IMR-90 (cell line): ENCODE results near the gene ONECUT1. TPM values are rescaled to one million over a fixed set of nuclear protein-coding genes. Genes with fewer than 3 reads are reported as not detected.

ENCODE experiments used
- ATAC-seq: fragments of 200-7000 bp; cut with Tn5 transposase; 2 replicates; pipeline ENCODE4 v1.9.1; 2020; ENCODE audit warnings: low read depth, mild to moderate bottlenecking, moderate library complexity
- BruUV-seq: library from RNA; stranded (reverse); fragments of 400-500 nt; replicated peaks from 2 replicates; lab custom pipeline; 2021; lab: Mats Ljungman, UMichigan
- CTCF ChIA-PET: fragments of 300-600 bp; formaldehyde crosslinking; extraction: SDS; loops from one replicate; lab custom pipeline; 2021; ENCODE audit warnings: antibody characterized with exemption; lab: Yijun Ruan, JAX
- POLR2A ChIA-PET: fragments of 300-600 bp; sonication (Branson Sonifier 250); formaldehyde crosslinking; loops from one replicate; lab custom pipeline; 2022; ENCODE audit warnings: antibody characterized with exemption; ENCODE audit not compliant: unreplicated experiment; lab: Charles Lee
- DNase-seq: peaks from one replicate; pipeline ENCODE4 v3.0.0; 2013
- H2AFZ ChIP-seq: replicated peaks from 2 replicates; pipeline ENCODE3; 2013; ENCODE audit warnings: low read length, mild to moderate bottlenecking; ENCODE audit not compliant: poor library complexity
- H2AK5ac ChIP-seq: 2 replicates; pipeline ENCODE4 v1.6.1; 2013; ENCODE audit warnings: low read depth, low read length, inconsistent platforms
- H2AK9ac ChIP-seq: replicated peaks from 2 replicates; pipeline ENCODE3; 2013; ENCODE audit warnings: mild to moderate bottlenecking, low read depth, low read length, moderate library complexity; ENCODE audit not compliant: poor library complexity
- H2BK120ac ChIP-seq: 2 replicates; pipeline ENCODE4 v1.6.1; 2013; ENCODE audit warnings: low read depth, low read length, inconsistent platforms
- H2BK15ac ChIP-seq: 3 replicates; pipeline ENCODE4 v1.6.1; 2013; ENCODE audit warnings: low read depth, low read length, inconsistent platforms
- H2BK20ac ChIP-seq: 2 replicates; pipeline ENCODE4 v1.6.1; 2013; ENCODE audit warnings: low read depth, mild to moderate bottlenecking, inconsistent platforms, low read length, moderate library complexity
- H2BK5ac ChIP-seq: 2 replicates; pipeline ENCODE4 v1.6.1; 2013; ENCODE audit warnings: mild to moderate bottlenecking, low read depth, low read length, inconsistent platforms; ENCODE audit not compliant: poor library complexity, severe bottlenecking
- H3K14ac ChIP-seq: replicated peaks from 2 replicates; pipeline ENCODE4 v1.6.1; 2013; ENCODE audit warnings: low read depth, low read length, inconsistent platforms
- H3K18ac ChIP-seq: 2 replicates; pipeline ENCODE4 v1.6.1; 2013; ENCODE audit warnings: low read depth, low read length, control low read depth
- H3K23ac ChIP-seq: 2 replicates; pipeline ENCODE4 v1.6.1; 2013; ENCODE audit warnings: low read depth, low read length, inconsistent platforms
- H3K27ac ChIP-seq: 2 replicates; pipeline ENCODE4 v1.5.1; 2013; ENCODE audit warnings: mild to moderate bottlenecking, control low read depth, low read length; ENCODE audit not compliant: insufficient read depth
- H3K27me3 ChIP-seq: 2 replicates; pipeline ENCODE4 v1.6.1; 2013; ENCODE audit warnings: low read length; ENCODE audit not compliant: control insufficient read depth, insufficient read depth
- H3K36me3 ChIP-seq: 2 replicates; pipeline ENCODE4 v1.6.1; 2013; ENCODE audit warnings: low read length, mixed read lengths; ENCODE audit not compliant: control insufficient read depth, insufficient read depth
- H3K4ac ChIP-seq: 2 replicates; pipeline ENCODE4 v1.6.1; 2013; ENCODE audit warnings: low read depth, low read length, inconsistent platforms
- H3K4me1 ChIP-seq: 2 replicates; pipeline ENCODE4 v1.6.1; 2013; ENCODE audit warnings: low read length, mixed read lengths; ENCODE audit not compliant: control insufficient read depth, insufficient read depth
- H3K4me2 ChIP-seq: 2 replicates; pipeline ENCODE4 v1.6.1; 2013; ENCODE audit warnings: low read depth, mild to moderate bottlenecking, control low read depth, low read length, moderate library complexity
- H3K4me3 ChIP-seq: 2 replicates; pipeline ENCODE4 v1.5.1; 2013; ENCODE audit warnings: low read depth, mild to moderate bottlenecking, control low read depth, low read length, moderate library complexity; ENCODE audit not compliant: insufficient read depth
- H3K56ac ChIP-seq: 2 replicates; pipeline ENCODE4 v1.6.1; 2013; ENCODE audit warnings: low read length, inconsistent platforms; ENCODE audit not compliant: insufficient read depth; ENCODE audit errors: extremely low read depth
- H3K79me1 ChIP-seq, 2 experiments: 2 replicates each; pipeline ENCODE4 v1.6.1; 2013; ENCODE audit warnings: low read length in 2 of 2, inconsistent platforms in 1 of 2, low read depth in 1 of 2
- H3K9ac ChIP-seq: 2 replicates; pipeline ENCODE4 v1.6.1; 2013; ENCODE audit warnings: low read depth, low read length, control low read depth
- H3K9me1 ChIP-seq: 2 replicates; pipeline ENCODE4 v1.6.1; 2013; ENCODE audit warnings: low read length, inconsistent platforms; ENCODE audit not compliant: insufficient read depth
- H3K9me3 ChIP-seq: 2 replicates; pipeline ENCODE4 v1.6.1; 2013; ENCODE audit warnings: low read length; ENCODE audit not compliant: control insufficient read depth, insufficient read depth
- H4K20me1 ChIP-seq: 2 replicates; pipeline ENCODE4 v1.6.1; 2013; ENCODE audit warnings: low read length, inconsistent platforms; ENCODE audit not compliant: insufficient read depth
- H4K5ac ChIP-seq: 2 replicates; pipeline ENCODE4 v1.6.1; 2013; ENCODE audit warnings: mild to moderate bottlenecking, low read depth, low read length, control low read depth
- H4K8ac ChIP-seq, 2 experiments: 2 replicates each; pipeline ENCODE4 v1.6.1; 2013; ENCODE audit warnings: low read depth in 2 of 2, low read length in 2 of 2, control low read depth in 1 of 2, inconsistent platforms in 1 of 2
- H4K91ac ChIP-seq: 2 replicates; pipeline ENCODE4 v1.6.1; 2013; ENCODE audit warnings: low read depth, low read length, inconsistent platforms; ENCODE audit not compliant: insufficient read depth
- BHLHE40 ChIP-seq: fragments of 150-350 bp; IDR thresholded peaks from 2 replicates; pipeline ENCODE4 v1.6.1; 2016; ENCODE audit warnings: mild to moderate bottlenecking, low read depth, low read length
- CHD1 ChIP-seq: IDR thresholded peaks from 2 replicates; pipeline ENCODE4 v1.6.1; 2012; ENCODE audit warnings: low read depth, low read length, improper control_type of control experiment
- FOS ChIP-seq: fragments of 150-350 bp; IDR thresholded peaks from 2 replicates; pipeline ENCODE4 v1.6.1; 2016; ENCODE audit warnings: low read depth, low read length
- MAFK ChIP-seq: IDR thresholded peaks from 2 replicates; pipeline ENCODE4 v1.6.1; 2012; ENCODE audit warnings: low read depth, low read length, improper control_type of control experiment
- MAZ ChIP-seq: IDR thresholded peaks from 2 replicates; pipeline ENCODE4 v1.6.1; 2012; ENCODE audit warnings: low read depth, mild to moderate bottlenecking, low read length, improper control_type of control experiment, moderate library complexity, borderline replicate concordance
- MXI1 ChIP-seq: IDR thresholded peaks from 2 replicates; pipeline ENCODE4 v1.6.1; 2012; ENCODE audit warnings: low read depth, mild to moderate bottlenecking, low read length, moderate library complexity, borderline replicate concordance
- POLR2A ChIP-seq: IDR thresholded peaks from 2 replicates; pipeline ENCODE4 v1.6.1; 2012; ENCODE audit warnings: mild to moderate bottlenecking, low read depth, low read length
- RFX5 ChIP-seq: IDR thresholded peaks from 2 replicates; pipeline ENCODE4 v1.8.0; 2012; ENCODE audit warnings: low read depth, mild to moderate bottlenecking, low read length, moderate library complexity
- SMC3 ChIP-seq: fragments of 150-350 bp; IDR thresholded peaks from 2 replicates; pipeline ENCODE4 v1.6.1; 2016; ENCODE audit warnings: low read depth, mild to moderate bottlenecking, antibody characterized with exemption, low read length, moderate library complexity
- WGBS, 2 experiments: methylation state at CpG; one replicate each; pipeline versions ENCODE4 v1.1.5 to v1.1.7; 2013; ENCODE audit warnings: missing lambda C conversion rate in 2 of 2; ENCODE audit not compliant: insufficient read length in 1 of 2; ENCODE audit errors: extremely low coverage in 2 of 2; 5-methylcytosine and 5-hydroxymethylcytosine counted together
- dilution Hi-C: fragments of 300-500 bp; cut with HindIII; formaldehyde crosslinking; loops from one replicate; pipeline ENCODE4 v1.14.3; 2018; ENCODE audit warnings: low sequenced_read_pairs; ENCODE audit not compliant: unreplicated experiment
- in situ Hi-C: fragments of 300-500 bp; cut with MboI; formaldehyde crosslinking; loops from 3 replicates; pipeline ENCODE4 v1.14.3; 2019; ENCODE audit warnings: low sequenced_read_pairs, inconsistent platforms, mixed read lengths
- intact Hi-C: fragments of 100-400 bp; cut with micrococcal nuclease; formaldehyde crosslinking; loops from 2 replicates; pipeline ENCODE4 v1.10.0; 2022
- polyA plus RNA-seq, 3 experiments: library from polyadenylated mRNA; depleted of rRNA; stranded (reverse); fragments of >200 nt; gene quantifications; 2 replicates each; pipeline ENCODE4 v1.2.3, GENCODE V29; 2012; ENCODE audit warnings: low replicate concordance in 1 of 3
- total RNA-seq: library from RNA; depleted of rRNA; stranded (reverse); fragments of >200 nt; gene quantifications from 2 replicates; pipeline ENCODE4 v1.2.3, GENCODE V29; 2012
- TF ChIP-seq, protein P1 (sequence below): fragments of 150-350 bp; IDR thresholded peaks from 2 replicates; pipeline ENCODE4 v1.6.1; 2016; ENCODE audit warnings: low read depth, mild to moderate bottlenecking, low read length, moderate library complexity, borderline replicate concordance
- TF ChIP-seq, protein P2 (sequence below): fragments of 150-350 bp; IDR thresholded peaks from 2 replicates; pipeline ENCODE4 v1.6.1; 2017; ENCODE audit warnings: mild to moderate bottlenecking, antibody characterized with exemption, low read length, low read depth

The ONECUT1 gene
- total and polyA plus RNA-seq, 2 of the 4 experiments (the other 2 are of a cell fraction), result not detected

DNA sequence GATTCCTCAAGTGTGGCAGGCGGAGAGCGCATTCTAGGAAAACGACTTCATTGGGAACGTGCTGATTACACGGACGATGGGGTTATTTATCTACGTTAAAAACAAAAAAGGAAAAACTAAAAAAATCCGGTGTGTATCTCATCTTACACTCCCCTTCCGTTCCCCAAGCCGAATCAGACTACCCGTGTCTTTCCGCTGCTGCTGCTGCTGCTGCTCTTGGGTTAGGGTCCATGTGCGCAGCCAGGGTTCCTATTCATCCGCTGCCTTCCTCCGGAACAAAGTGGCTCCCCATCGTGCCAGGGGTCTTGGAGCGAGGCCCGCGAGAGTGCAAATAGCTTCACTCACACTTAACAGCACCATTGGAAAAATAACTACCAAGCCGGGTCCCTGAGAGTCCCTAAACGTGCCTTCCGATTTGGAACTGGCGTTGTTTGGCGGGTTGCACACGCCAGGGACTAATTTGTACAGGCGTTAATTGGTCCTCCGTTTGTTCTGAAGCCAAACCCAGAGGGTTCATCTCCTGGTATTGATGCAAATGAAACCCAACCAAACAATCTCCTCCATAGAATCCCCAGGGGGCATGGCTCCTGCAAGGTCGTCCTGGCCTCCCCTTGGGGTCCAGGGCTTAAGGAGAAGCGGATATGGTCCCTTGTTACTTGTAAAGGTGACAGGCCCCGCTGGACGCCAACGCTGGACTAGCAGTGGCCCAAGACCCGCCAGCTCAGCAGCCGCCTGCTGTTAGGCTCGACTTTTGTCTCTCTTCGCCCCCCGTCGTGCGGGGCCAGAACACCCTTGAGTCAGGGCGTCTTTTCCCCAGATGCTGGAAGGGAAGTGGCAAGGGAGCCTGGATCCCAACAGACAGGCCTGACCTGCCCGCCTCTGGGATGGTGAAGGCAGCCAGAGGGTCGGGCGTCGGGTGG is 11.0 kb upstream of the ONECUT1 start (continued):
- no peak for TF ChIP-seq MAZ
- no peak for TF ChIP-seq POLR2A

DNA sequence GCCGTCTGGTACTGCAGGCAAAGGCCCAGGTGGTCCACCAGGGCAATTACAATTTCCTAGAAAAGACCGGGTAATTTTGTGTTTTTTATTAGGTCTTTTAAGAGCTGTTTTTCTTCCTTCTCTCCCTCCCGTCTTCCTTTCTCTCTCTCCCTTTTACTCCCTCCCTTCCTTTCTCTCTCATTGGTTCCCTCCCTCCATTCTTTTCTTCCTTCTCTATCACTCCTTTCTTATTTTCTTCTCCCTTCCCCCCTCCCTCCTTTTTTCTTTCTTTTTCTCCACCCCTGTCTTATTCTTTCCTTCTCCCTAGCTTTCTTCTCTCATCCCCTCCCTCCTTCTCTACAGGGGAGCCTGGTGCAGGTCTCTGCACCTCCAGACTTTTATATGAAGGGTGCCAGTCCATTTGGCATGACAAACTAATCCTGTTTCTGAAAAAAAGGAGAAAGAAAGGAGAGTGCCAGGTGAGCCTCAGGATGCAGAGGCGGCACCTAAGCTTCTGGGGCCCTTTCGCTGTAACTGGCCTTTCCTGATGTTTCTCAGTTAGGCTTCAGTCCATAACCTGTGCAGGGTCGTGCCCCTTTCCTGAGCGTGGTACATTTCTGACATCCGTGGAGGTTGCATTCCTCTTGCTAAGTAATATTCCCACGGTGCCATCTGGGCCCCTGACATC is 9.1 kb upstream of the ONECUT1 start:
- in situ Hi-C loops (no loop called here), dilution Hi-C loops (no loop called here), intact Hi-C loops (no loop called here)
- Histone ChIP-seq H3K4me2 (no peak overlapping the region), H2AK9ac (no peak overlapping the region), H3K14ac (no peak overlapping the region), H2BK20ac (no peak overlapping the region), H3K9me3 (peaks cover 11% of the 10 kb centered on the region), H2BK120ac (no peak overlapping the region), H3K23ac (no peak overlapping the region), H2AFZ (no peak overlapping the region), H4K5ac (no peak overlapping the region), H4K8ac (no peak overlapping the region), H4K20me1 (no peaks in the 10 kb centered on the region), H3K9me1 (no peaks in the 10 kb centered on the region), H3K4me3 (no peak overlapping the region), H3K4ac (no peak overlapping the region), H3K4me1 (no peaks in the 10 kb centered on the region; the same call in 1 of the 2 replicates), H2BK15ac (no peak overlapping the region), H3K79me1 (no peaks in the 10 kb centered on the region), H2BK5ac (no peak overlapping the region), H3K56ac (no peak overlapping the region), H3K18ac (no peak overlapping the region), H2AK5ac (no peak overlapping the region), H4K91ac (no peak overlapping the region), H3K27me3 (peaks cover 95% of the 10 kb centered on the region), H3K9ac (no peak overlapping the region), H3K27ac (no peak overlapping the region), H3K36me3 (no peaks in the 10 kb centered on the region)
- ChIA-PET POLR2A (no interaction called here), CTCF (no interaction called here)
- WGBS, 2 experiments, result 11% methylated on average over 4 of the region's 9 CpGs; no CpG with 5 or more reads in 1 of the 2 experiments
- DNase-seq (no peak), ATAC-seq (no peak)
- BruUV-seq, result no TSS peak
- TF ChIP-seq, protein P1, sequence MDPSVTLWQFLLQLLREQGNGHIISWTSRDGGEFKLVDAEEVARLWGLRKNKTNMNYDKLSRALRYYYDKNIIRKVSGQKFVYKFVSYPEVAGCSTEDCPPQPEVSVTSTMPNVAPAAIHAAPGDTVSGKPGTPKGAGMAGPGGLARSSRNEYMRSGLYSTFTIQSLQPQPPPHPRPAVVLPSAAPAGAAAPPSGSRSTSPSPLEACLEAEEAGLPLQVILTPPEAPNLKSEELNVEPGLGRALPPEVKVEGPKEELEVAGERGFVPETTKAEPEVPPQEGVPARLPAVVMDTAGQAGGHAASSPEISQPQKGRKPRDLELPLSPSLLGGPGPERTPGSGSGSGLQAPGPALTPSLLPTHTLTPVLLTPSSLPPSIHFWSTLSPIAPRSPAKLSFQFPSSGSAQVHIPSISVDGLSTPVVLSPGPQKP, result no peak
- TF ChIP-seq POLR2A, result no peak
- no peak for TF ChIP-seq CHD1
- no peak for TF ChIP-seq RFX5
- TF ChIP-seq SMC3, result no peak
- no peak for TF ChIP-seq MAFK
- TF ChIP-seq, protein P2, sequence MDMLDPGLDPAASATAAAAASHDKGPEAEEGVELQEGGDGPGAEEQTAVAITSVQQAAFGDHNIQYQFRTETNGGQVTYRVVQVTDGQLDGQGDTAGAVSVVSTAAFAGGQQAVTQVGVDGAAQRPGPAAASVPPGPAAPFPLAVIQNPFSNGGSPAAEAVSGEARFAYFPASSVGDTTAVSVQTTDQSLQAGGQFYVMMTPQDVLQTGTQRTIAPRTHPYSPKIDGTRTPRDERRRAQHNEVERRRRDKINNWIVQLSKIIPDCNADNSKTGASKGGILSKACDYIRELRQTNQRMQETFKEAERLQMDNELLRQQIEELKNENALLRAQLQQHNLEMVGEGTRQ, result no peak
- no peak for TF ChIP-seq FOS
- TF ChIP-seq MXI1, result no peak
- TF ChIP-seq BHLHE40, result no peak
